NCI-H345 (cell line): ENCODE measurements around the gene TRAFD1.
A peak's percentile ranks its signal among the peaks of the same experiment; 100 is the strongest.

ENCODE experiments used
- DNase-seq: peaks from one replicate; lab custom pipeline; 2025; lab: John Stamatoyannopoulos, UW

The TRAFD1 gene

DNA sequence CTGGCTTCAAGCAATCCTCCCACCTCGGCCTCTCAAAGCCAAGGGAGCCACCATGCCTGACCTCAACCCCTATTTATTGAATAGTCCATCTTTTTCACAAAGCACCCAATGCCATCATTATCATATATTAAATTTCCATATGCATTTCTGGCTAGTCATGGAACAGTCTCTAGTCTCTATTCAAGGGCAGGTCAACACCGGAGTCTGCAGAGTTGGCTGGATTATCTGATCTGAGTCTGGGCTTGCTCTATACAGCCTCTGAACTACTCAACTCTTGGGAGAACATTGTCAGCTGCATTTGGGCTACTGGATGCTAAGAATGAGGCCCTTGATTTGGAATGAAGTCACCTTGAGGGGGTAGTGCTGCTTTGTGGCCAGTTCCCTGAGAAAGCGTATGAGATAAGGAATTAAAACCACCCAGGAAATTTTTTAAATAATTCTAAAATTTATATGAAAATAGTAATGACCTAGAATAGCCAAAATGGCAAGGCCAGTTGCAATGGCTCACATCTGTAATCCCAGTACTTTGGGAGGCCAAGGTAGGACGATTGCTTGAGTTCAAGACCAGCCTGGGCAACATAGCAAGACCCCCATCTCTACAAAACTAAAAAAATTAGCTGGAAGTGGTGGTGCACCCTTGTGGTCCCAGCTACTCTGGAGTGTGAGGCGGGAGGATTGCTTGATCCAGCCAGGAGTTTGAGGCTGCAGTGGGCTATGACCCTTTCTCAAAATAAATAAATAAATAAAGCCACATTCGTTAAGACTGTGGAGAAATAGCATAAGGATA lies 9.9 kb upstream of the TRAFD1 start:
- no peak for DNase-seq

DNA sequence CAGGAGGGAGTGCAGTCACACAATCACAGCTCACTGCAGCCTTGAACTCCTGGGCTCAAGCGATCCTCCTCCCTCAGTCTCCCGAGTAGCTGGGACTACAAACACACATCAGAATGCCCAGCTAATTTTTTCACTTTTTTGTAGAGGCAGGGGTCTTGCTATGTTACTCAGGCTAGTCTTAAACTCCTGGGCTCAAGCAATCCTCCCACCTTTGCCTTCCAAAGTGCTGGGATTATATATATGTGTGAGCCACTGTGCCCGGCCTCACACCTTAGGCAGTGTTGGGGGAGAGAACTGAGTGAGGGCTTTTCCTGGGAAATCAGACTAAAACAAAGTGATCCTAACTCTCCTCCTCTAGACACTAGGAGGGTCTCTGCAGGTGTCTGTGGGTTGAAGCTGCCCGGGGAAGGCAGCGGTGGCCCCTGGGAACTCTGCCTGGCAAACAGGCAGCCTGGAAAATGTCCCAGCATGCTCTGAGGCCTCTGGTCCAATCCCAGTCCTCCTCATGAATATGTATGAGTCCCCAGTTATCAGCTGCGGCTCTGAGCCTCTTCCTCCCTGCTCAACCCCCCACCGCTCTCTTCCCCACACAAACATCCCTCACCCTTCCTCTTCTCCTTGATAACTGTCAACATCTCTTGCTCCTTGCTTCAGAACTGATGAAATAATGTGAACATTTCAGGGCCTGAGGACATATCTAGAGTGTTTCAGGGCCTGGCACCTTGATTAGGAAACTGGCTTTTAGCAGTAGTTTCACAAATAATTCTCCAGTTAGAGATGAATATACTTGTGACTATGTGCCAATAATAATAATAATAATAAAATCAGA lies 8.9 kb upstream of the TRAFD1 start:
- peak; percentile 67 for DNase-seq

- no peak for DNase-seq
Observed at GRCh38 chr12:112117685-112118084, 7.7 kb upstream of the TRAFD1 start.

DNA sequence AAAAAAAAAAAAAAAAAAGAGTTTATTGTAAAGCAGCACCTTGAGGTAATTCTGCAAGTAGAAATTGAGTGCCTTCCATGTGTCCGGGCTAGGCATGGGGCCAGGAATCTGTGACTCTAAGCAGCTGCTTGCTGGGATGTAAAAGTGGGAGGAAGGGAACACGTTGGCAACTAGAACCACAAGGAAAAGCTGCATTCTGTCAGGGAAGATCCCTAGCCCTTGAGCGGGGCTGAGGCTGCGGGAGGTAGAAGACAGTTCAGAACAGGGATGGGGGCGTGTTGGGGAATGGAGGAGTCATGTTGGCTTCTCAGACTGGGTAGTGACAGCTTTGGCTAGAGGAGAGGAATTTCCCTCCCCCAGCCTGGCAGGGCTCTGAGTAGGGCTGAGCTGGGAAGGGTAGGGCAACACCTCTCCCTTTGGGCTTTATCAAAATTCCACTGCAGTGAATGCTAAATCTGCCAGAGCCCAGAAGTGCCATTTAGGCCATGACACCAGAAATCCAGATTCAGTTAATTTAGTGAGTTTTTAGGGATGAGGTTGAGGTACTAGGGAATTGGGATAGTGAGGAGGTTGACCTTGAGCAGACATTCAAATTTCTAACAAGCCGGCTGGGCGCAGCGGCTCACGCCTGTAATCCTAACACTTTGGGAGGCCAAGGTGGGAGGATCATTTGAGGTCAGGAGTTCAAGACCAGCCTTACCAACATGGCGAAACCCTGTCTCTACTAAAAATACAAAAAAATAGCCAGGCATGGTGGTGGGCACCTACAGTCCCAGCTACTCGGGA lies 3.4 kb upstream of the TRAFD1 start:
- DNase-seq, result no peak

- DNase-seq, result no peak
Observed at GRCh38 chr12:112122823-112123690, 2.3 kb upstream of the TRAFD1 start.

DNA sequence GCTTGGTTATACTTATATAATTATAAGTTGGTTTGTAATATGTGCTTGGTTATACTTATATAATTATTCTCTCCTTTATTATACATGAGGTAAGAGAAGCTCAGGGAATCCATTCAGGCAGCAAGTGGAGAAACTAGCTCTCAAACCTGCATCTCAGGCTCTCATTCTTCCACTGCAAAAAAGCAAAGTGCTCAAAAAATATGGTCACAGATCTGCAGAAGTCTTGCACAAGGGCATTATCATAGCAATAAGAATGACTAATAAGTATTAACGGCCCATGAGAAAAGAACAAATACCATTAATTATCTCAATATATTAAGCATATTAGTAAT lies 476 bp upstream of the TRAFD1 start:
- no peak for DNase-seq

DNA sequence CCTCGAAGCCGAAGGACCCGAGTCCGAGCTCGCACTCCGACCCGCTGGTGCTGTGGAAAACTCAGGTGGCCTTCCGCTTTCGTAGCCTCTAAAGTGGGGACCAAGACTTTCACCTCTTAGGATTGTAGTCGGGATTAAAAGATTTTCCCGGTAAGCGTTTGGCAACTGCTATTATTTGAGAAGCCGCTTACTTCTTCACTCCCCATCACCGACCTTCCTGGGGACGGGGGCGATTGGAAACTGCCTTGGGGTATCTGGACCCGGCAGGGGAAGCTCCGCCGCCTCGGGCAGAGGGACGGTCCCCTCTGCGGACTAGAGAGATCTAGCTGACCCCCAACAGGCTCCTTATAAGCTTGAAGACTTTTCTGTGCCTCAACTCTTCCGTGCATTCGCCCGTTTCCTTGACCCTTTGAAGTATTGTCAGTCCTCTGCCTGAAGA lies 659 bp downstream of the TRAFD1 start:
- DNase-seq, result no peak

GRCh38 chr12:112126911-112127310 lies 1.6 kb downstream of the TRAFD1 start:
- DNase-seq, result no peak

DNA sequence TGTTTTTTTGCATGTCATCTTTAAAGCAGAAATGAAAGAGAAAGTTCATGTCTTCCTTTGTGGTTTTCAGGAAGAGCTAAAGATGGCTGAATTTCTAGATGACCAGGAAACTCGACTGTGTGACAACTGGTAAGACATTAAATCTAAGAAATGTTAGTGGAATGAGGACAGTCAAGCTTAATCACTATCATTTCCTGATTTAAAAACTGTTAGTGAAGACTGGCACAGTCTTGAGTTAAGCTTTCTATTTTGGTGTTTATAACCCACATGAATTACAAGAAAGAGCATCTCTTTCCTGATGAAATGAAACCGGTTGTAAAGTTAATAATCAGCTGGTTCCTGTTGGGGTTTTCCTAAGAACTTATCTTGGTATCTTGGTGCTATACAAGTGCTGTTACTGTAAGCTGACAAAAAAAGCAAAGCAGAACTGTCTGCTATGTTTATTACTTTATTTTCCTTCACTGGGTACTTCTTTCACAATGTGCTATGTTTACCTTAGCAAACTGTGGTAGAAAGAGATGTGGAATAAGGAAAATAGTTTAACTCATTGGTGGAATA lies 5.2 kb downstream of the TRAFD1 start:
- no peak for DNase-seq

GRCh38 chr12:112131686-112132085 lies 6.3 kb downstream of the TRAFD1 start:
- DNase-seq, result no peak

DNA sequence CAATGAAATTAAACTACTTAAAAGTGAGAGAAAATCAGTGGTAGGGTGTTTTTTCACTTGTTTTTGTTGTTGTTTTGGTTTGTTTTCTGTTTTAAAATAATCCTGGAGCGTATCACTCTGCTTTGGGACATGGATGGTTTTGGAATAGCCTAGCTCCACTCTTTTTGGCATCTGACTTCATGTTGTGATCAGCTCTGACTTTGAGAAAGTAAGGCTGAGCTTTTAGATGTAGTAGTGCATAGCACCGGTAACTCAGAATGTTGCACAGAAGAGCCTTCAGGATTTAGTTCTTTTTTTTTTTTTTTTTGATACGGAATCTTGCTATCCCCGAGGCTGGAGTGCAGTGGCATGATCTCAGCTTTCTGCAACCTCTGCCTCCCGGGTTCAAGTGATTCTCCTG lies 8.1 kb downstream of the TRAFD1 start:
- DNase-seq, result no peak

DNA sequence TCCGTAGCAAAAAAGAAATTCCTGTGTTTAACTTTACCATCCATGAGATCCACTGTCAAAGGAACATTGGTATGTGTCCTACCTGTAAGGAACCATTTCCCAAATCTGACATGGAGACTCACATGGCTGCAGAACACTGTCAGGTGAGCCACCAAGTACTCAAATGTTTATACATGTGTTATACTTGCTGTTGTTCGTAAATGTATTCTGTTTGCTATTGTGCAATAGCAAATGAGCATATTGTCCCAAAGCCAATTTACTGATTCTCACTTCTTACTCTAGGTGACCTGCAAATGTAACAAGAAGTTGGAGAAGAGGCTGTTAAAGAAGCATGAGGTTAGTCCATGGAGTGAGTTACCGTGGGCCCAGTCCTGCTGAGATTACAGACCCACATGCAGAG lies 9.4 kb downstream of the TRAFD1 start:
- no peak for DNase-seq

DNA sequence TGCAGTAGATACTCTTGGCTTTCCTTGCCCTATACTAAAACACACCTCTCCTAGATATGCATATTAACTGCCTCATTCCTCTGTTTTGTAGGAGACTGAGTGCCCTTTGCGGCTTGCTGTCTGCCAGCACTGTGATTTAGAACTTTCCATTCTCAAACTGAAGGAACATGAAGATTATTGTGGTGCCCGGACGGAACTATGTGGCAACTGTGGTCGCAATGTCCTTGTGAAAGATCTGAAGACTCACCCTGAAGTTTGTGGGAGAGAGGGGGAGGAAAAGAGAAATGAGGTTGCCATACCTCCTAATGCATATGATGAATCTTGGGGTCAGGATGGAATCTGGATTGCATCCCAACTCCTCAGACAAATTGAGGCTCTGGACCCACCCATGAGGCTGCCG lies 15.4 kb downstream of the TRAFD1 start:
- DNase-seq, result no peak

DNA sequence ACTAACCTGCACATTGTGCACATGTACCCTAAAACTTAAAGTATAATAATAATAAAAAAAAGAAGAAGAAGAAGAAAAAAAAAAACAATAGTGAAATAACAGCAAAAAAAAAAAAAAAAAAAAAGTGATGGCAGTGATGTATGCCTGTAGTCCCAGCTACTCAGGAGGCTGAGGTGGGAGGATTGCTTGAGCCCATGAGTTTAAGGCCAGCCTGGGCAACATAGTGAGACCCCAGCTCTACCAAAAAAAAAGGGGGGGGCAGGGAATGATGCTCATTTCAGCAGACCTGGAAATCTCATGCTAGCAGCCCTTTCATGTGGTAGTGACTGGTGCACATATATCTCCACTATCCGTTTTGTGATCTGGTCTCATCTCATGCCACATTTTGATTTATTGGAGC lies 20.8 kb downstream of the TRAFD1 start:
- DNase-seq, result no peak

- DNase-seq, result no peak
Observed at GRCh38 chr12:112148031-112148513, 22.7 kb downstream of the TRAFD1 start.

GRCh38 chr12:112149596-112149995 lies 24.2 kb downstream of the TRAFD1 start:
- no peak for DNase-seq

GRCh38 chr12:112151766-112152541 lies 26.6 kb downstream of the TRAFD1 start:
- DNase-seq, result no peak

DNA sequence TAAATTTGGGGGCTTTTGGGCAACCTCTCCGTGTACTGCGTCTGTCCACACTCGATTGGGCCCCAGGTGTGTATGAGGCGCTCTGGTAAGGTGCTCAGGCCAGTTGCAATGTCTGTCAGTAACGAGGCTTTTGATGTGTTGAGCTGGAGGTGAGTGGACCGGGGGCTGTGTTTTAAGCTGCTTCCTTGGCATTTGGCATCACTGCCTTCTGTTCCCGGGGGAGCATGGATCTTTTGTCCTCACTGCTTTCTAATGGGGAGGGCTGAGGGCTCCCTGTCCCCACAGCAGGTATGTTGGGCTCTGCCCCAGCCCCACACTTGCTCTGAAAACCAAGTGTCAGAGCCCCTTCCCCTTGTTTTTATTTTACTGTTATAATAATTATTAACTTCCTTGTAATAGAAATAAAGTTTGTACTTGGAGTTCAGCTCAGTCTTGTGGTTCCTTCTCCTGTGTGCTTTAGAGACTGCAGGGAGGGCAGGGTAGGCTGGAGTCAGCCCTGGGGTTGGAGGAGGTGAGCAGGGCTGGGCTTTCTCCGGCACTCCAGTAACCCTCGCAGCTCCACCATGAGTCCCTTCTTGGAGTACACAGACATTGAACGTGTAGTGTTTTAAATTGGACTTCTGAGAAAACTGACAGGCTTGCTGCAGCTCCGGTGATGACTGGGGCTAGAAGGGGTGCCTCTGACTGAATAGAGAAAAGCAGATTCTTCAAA lies 28.0 kb downstream of the TRAFD1 start:
- no peak for DNase-seq

GRCh38 chr12:112153893-112154219 lies 28.5 kb downstream of the TRAFD1 start:
- no peak for DNase-seq
